NCI-H82 treated with DMSO at 0.1 percent for 48 hours (cell line): ENCODE results near the gene AGO1.
"Not testable (repeated sequence)": the region's sequence is repeated elsewhere in the genome, so short reads cannot be mapped to it uniquely, and the experiment has no call there.

Source experiments
- DNase-seq: peaks from one replicate; lab custom pipeline; 2025; ENCODE audit not compliant: unreplicated experiment; lab: John Stamatoyannopoulos, UW

AGO1 gene

DNA sequence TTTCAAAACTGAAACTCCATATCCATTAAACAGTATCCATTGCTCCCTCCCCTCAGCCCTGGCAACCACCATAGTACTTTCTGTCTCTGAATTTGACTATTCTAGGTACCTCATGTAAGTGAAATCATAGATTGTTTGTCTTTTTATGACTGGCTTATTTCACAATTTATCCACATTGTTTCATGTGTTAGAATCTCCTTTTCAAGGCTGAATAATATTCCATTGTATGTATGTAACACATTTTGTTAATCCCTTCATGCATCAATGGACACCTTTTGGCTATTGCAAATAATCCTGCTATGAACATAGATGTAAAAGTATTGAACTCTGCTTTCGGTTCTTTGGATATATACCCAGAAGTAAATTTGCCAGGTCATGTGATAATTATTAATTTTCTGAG, 85.4 kb downstream of the AGO1 start:
- DNase-seq = no peak

DNA sequence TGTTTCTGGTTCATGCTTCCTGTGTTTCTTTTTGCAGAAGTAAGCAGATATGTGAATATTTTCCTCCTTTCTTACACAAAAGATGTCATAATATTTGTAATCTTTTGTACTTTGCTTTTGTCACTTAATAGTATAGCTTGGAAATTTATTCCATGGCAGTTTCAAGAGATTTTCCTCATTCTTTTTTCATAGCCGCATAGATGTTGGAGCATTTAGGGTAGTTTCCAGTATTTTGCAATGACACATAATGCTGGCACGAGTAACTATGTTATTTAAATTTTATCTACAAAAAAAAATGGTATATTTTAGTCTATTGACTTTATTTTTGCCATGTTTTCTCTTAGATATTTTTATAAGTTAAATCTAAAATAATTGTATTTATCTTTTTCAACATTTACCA, 88.6 kb downstream of the AGO1 start:
- no peak for DNase-seq

DNA sequence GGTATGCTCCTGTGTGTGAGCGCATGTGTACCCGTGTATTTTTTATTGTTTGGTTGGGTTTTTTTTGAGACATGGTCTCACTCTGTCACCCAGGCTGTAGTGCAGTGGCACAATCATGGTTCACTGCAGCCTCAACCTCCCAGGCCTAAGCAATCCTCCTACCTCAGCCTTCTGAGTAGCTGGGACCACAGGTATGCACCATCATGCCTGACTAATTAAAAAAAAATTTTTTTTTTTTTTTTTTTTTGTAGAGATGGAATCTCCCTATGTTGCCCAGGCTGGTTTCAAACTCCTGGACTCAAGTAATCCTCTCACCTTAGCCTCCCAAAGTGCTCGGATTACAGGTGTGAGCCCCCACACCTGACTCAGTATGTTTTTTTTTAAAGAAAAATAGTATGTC, 89.6 kb downstream of the AGO1 start:
- DNase-seq = not testable (repeated sequence)

DNA sequence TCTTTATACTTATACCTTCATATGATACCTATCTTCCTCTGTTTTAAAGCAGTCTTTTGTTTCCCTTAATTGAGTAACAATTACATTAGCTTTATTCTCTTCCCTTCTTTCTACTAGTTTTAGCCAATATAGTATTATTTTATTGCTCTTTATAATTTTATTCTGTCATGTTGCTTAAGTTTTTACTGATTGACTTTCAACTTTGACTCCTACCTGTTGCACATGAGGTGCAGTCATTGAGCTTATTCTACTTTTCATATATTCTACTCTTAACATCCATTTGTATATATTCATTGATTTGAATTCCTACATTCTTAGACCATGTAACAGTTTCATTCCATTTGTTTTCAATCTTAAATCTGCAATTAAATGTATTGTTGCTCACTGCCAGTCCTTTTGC, 97.1 kb downstream of the AGO1 start:
- no peak for DNase-seq
